Stimulated activated naive CD8-positive, alpha-beta T cell treated with anti-CD3 and anti-CD28 coated beads, Interleukin-15, Interleukin-2, amounts not matched to agents 100 U/mL and 50 U/mL, for 24 hours (primary cell): ENCODE data around the gene FAS.

ENCODE experiments used
- ATAC-seq: fragments of 150-1000 bp; cut with Tn5 transposase; one replicate; pipeline ENCODE4 v1.10.0; 2021
- DNase-seq: peaks from one replicate; pipeline ENCODE4 v3.0.0; 2021

The FAS gene

DNA sequence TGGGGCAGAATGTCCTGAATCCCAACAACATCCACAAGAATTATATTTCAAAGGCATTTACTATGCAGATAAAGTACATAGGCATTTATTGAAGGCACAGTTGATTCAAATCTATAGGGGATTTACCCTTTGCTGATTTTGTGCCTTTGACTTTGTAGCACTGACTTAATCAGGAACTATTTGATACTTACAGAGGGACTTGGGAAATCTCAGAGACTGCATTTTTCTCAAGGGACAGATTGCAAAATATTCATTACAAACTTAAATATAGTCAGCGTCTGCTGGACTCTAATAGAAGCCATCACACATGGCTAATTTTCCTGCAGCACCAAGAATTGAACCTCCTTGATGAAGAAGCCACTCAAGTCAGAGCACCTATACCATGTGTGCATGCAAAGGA lies 44.9 kb downstream of the FAS start:
- DNase-seq, result no peak
- no peak for ATAC-seq

GRCh38 chr10:89037096-89037495 lies 46.5 kb downstream of the FAS start:
- ATAC-seq (no peak), DNase-seq (no peak)

GRCh38 chr10:89042562-89042961 lies 52.0 kb downstream of the FAS start:
- DNase-seq (no peak), ATAC-seq (no peak)

GRCh38 chr10:89043052-89043451 lies 52.5 kb downstream of the FAS start:
- ATAC-seq (no peak), DNase-seq (no peak)

DNA sequence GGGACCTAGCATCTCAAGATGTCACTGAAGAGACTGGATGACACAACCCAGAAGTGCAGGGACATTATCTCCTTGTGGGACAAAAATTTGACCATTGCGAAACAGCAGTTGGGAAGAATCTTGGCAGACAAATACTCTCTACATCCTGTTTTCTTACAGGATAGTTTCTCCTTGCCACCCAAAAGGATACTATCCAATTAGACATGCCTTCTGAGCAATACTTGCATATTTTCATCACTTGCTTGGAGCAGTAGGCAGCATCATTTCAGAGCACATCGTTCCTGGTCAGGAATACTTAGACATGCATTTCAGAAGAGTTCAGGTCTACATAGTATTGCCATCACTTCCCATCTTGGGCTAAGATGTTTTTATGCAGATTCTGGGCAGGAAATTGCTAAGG lies 56.8 kb downstream of the FAS start:
- DNase-seq, result no peak

GRCh38 chr10:89051593-89051992 lies 61.0 kb downstream of the FAS start:
- no peak for DNase-seq
- no peak for ATAC-seq

More for the DNA sequence above, 56.8 kb downstream of the FAS start:
- ATAC-seq, result no peak

- no peak for ATAC-seq
- no peak for DNase-seq
These were observed 63.0 kb downstream of the FAS start for GRCh38 chr10:89053555-89053954.

- no peak for ATAC-seq
- DNase-seq, result no peak
These were observed 64.6 kb downstream of the FAS start for GRCh38 chr10:89055159-89055558.

DNA sequence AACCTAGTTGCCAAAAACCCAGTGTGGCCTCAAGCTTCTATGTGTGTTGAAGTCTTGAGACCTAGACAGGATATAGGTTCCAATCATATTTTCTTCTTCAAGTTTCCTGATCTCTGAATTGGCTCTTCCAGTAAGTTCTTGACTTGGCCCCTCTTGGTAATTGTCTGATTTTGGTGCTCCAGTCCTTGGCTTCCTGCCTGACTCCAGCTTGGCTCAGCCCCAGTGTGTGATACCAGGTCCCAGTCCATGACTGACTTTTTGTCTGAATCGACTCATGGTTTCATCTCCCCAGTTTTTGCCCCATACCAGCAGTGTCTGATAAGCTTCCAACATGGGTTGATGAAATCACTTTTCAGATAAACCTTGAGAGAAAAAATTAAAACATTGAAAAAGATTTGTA lies 72.3 kb downstream of the FAS start:
- no peak for ATAC-seq
- no peak for DNase-seq

DNA sequence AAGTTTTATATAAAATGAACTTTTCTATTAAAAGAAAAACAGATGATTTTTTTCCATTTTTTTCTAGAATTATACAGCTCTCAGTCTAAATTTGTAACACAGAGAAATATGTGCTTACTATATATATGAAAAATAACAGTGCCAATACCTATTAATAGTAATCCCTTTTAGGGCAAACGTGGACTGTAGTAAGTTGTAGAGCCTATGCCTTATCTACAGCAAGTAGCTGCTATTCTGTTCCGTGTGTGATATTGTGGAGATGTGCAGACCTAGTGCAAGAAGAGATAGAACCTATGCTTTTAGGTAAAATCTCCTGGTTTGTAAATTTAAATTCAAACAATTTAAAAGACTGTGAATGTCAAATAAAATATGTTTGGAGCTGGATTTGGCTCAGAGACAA lies 72.9 kb downstream of the FAS start:
- DNase-seq, result no peak
- ATAC-seq, result no peak

DNA sequence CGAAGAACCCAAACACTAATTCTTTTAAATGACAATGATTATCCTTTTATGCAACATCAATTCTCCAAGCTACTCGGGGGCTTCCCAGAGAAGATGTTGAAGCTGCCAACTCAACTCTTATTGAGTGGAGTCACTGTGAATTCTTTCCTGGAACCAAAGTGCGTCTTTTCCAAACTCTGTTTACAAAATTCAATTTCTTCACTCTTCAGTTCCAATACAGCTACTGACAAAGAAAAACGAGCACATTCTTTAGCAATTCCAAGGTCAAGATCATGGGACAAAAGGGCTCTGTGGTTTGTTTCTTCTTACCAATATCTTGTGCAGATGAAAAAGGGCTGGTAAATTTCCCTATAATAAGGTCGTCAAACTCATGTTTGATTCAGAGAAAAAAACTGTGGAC lies 74.2 kb downstream of the FAS start:
- ATAC-seq (no peak), DNase-seq (no peak)
